ENCODE results near the gene ADCY9. TPM values are rescaled to one million over a fixed set of nuclear protein-coding genes. Genes with fewer than 3 reads are reported as not detected.

The ADCY9 gene
- total RNA-seq, 1 donor from 2014 or later = 11.4 TPM

DNA sequence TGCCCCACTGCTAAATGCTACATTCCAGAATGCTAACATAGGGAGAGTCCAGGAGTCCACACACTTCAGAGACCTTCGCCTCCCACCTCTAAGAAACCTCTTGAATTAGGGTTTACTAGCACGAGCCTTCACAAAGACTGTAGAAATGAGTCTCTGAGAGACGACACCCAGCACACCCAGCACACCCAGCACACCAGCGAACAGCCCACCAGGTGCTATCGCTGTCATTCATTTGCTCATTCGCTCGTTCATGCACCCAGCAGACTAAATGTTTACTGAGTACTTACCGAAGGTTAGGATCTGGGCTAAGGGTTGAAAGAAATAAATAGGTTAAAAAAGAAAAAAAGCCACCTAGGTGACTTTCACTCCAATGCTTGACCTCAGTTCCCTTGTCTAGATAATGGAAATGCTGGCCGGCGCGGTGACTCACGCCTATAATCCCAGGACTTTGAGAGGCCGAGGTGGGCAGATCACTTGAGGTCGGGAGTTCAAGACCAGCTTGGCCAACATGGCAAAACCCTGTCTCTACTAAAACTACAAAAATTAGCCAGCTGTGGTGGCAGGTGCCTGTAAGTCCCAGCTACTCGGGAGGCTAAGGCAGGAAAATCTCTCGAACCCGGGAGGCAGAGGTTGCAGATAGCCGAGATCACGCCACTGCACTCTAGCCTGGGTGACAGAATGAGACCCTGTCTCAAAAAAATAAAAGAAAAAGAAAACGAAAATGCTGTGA lies 100.8 kb downstream of the ADCY9 start:
- Histone ChIP-seq H3K36me3 (ENCODE audit: insufficient read depth, low read length) (no peaks in the 10 kb centered on the region), H2AFZ (ENCODE audit: low read depth, low read length) (no peak overlapping the region), H3K4me1 (ENCODE audit: insufficient read depth, low read length) (peaks cover 7% of the 10 kb centered on the region), H3K4me3 (ENCODE audit: insufficient read depth, low read depth, low read length) (no peak overlapping the region), H4K20me1 (ENCODE audit: insufficient read depth, low read length) (no peaks in the 10 kb centered on the region), H3K27me3 (ENCODE audit: insufficient read depth, low read length) (no peaks in the 10 kb centered on the region), H3K27ac (ENCODE audit: low read depth, low read length) (no peak overlapping the region), H3K4me2 (ENCODE audit: low read length) (no peak overlapping the region), H3K9me3 (ENCODE audit: insufficient read depth, low read depth, low read length) (no peaks in the 10 kb centered on the region), H3K79me2 (ENCODE audit: insufficient read depth, low read length) (no peaks in the 10 kb centered on the region), H3K9ac (ENCODE audit: low read length) (no peak overlapping the region)
- peak; percentile 34 for DNase-seq (ENCODE audit: low read depth)
- Mint-ChIP-seq H3K27me3 (ENCODE audit: low read depth, unreplicated experiment) (no peaks in the 10 kb centered on the region), H3K36me3 (ENCODE audit: low read depth, unreplicated experiment) (peaks cover 2% of the 10 kb centered on the region), H3K27ac (ENCODE audit: unreplicated experiment) (peak overlapping the region; percentile 85), H3K4me1 (ENCODE audit: low read depth, unreplicated experiment) (peaks cover 10% of the 10 kb centered on the region), H3K9me3 (ENCODE audit: unreplicated experiment) (no peaks in the 10 kb centered on the region), H3K4me3 (ENCODE audit: unreplicated experiment) (no peak overlapping the region)
- TF ChIP-seq EZH2 (IDR thresholded peaks at IDR 0.05; ENCODE audit: insufficient read depth, low read length) = no peak
- TF ChIP-seq, protein P1, sequence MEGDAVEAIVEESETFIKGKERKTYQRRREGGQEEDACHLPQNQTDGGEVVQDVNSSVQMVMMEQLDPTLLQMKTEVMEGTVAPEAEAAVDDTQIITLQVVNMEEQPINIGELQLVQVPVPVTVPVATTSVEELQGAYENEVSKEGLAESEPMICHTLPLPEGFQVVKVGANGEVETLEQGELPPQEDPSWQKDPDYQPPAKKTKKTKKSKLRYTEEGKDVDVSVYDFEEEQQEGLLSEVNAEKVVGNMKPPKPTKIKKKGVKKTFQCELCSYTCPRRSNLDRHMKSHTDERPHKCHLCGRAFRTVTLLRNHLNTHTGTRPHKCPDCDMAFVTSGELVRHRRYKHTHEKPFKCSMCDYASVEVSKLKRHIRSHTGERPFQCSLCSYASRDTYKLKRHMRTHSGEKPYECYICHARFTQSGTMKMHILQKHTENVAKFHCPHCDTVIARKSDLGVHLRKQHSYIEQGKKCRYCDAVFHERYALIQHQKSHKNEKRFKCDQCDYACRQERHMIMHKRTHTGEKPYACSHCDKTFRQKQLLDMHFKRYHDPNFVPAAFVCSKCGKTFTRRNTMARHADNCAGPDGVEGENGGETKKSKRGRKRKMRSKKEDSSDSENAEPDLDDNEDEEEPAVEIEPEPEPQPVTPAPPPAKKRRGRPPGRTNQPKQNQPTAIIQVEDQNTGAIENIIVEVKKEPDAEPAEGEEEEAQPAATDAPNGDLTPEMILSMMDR (IDR thresholded peaks at IDR 0.05; ENCODE audit: insufficient read depth, low read depth, low read length) = no peak
- no peak for FAIRE-seq

DNA sequence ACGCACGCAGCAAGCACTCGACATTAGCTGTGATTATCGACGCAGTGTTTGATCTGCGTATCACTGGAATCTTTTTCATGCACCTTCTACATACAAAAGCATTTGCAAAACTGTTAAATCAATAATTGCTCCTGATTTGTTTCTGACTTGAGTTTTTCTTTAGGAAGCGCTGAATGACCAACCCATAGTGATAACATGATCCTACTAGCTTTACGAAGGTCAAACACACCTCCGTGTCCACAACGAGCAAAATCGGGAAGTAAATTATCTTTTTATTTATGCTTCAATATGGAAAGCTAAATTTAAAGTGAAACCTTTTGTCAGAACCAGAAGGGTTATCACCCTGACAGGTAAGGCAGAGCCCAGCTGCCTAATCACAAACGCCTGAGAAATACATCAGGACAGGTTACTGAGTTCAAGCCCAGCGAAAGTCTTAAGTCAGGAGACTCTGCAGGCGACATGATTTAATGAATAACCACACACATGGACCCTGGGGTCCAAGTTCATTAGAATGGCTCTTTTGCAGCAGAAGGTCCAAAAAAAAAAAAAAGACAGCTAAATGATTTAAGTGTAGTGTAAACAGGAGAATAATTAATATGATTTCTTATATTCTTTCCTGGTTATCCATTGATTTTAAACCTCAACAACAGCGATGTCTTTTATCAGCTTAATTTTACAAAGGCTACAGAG lies 104.2 kb downstream of the ADCY9 start:
- no peak overlapping the region for H3K4me3 ChIP-seq (ENCODE audit: insufficient read depth, low read depth, low read length)
- no peak overlapping the region for H3K27ac ChIP-seq (ENCODE audit: low read depth, low read length)
- no peaks in the 10 kb centered on the region for H3K27me3 ChIP-seq (ENCODE audit: insufficient read depth, low read length)
- peaks cover 10% of the 10 kb centered on the region for H3K4me1 Mint-ChIP-seq (ENCODE audit: low read depth, unreplicated experiment)
- H2AFZ ChIP-seq (ENCODE audit: low read depth, low read length) = no peak overlapping the region
- FAIRE-seq = no peak
- no peak overlapping the region for H3K4me2 ChIP-seq (ENCODE audit: low read length)
- H3K4me3 Mint-ChIP-seq (ENCODE audit: unreplicated experiment) = no peak overlapping the region
- no peak for DNase-seq (ENCODE audit: low read depth)
- peaks cover 3% of the 10 kb centered on the region for H3K36me3 Mint-ChIP-seq (ENCODE audit: low read depth, unreplicated experiment)
- H3K9me3 ChIP-seq (ENCODE audit: insufficient read depth, low read depth, low read length) = no peaks in the 10 kb centered on the region
- H3K79me2 ChIP-seq (ENCODE audit: insufficient read depth, low read length) = no peaks in the 10 kb centered on the region
- H3K9me3 Mint-ChIP-seq (ENCODE audit: unreplicated experiment) = no peaks in the 10 kb centered on the region
- peak overlapping the region; percentile 1 for H3K27ac Mint-ChIP-seq (ENCODE audit: unreplicated experiment)
- no peaks in the 10 kb centered on the region for H3K36me3 ChIP-seq (ENCODE audit: insufficient read depth, low read length)
- peaks cover 2% of the 10 kb centered on the region for H3K27me3 Mint-ChIP-seq (ENCODE audit: low read depth, unreplicated experiment)
- H4K20me1 ChIP-seq (ENCODE audit: insufficient read depth, low read length) = no peaks in the 10 kb centered on the region
- H3K9ac ChIP-seq (ENCODE audit: low read length) = no peak overlapping the region
- no peak for TF ChIP-seq EZH2 (IDR thresholded peaks at IDR 0.05; ENCODE audit: insufficient read depth, low read length)
- TF ChIP-seq, protein P1 (IDR thresholded peaks at IDR 0.05; ENCODE audit: insufficient read depth, low read depth, low read length) = no peak
- H3K4me1 ChIP-seq (ENCODE audit: insufficient read depth, low read length) = peaks cover 4% of the 10 kb centered on the region

Measured in astrocyte (in vitro differentiated cells and primary cell).